HepG2 (cell line): Measurements from ENCODE around the gene TBX19. TPM values are rescaled to one million over a fixed set of nuclear protein-coding genes. Genes with fewer than 3 reads are reported as not detected.

Experiments
- ATAC-seq: fragments of 200-7000 bp; cut with Tn5 transposase; 3 replicates; pipeline ENCODE4 v1.9.1; 2020; ENCODE audit warnings: mild to moderate bottlenecking, moderate library complexity
- BruUV-seq: library from RNA; stranded (reverse); fragments of 400-500 nt; replicated peaks from 2 replicates; lab custom pipeline; 2021; lab: Mats Ljungman, UMichigan
- CTCF ChIA-PET: fragments of 300-600 bp; formaldehyde crosslinking; extraction: SDS; loops from one replicate; lab custom pipeline; 2021; ENCODE audit warnings: low total read pairs, inconsistent platforms, low intra/inter-chr PET ratio; lab: Yijun Ruan, JAX
- POLR2A ChIA-PET: fragments of 350-600 bp; sonication (Branson Sonifier 250); formaldehyde crosslinking; loops from one replicate; lab custom pipeline; 2020; ENCODE audit warnings: antibody characterized with exemption, inconsistent platforms; lab: Yijun Ruan, JAX
- DNase-seq: peaks from one replicate; pipeline ENCODE4 v3.0.0-alpha.2; 2015; ENCODE audit warnings: low spot score
- FAIRE-seq: peaks from 3 replicates; lab custom pipeline; 2011; peaks lifted over from hg19 to GRCh38; lab: Jason Lieb, UNC
- H2AFZ ChIP-seq: one replicate; pipeline ENCODE4 v1.6.1; 2011; ENCODE audit warnings: low read length, inconsistent platforms
- H3K27ac ChIP-seq: fragments of 300-600 bp; 3 replicates; pipeline ENCODE4 v1.8.0; 2011; ENCODE audit warnings: mixed run types, mild to moderate bottlenecking, mixed read lengths, low read length, inconsistent platforms; ENCODE audit not compliant: insufficient read depth; ENCODE audit errors: extremely low read length
- H3K27me3 ChIP-seq, 2 experiments: fragments of 200-600 bp in 1 of 2; 2 replicates in 1 of 2; 3 replicates in 1 of 2; pipeline versions ENCODE4 v1.6.0 to v1.8.0; 2011; ENCODE audit warnings: low read length in 2 of 2, mild to moderate bottlenecking in 2 of 2, moderate library complexity in 2 of 2, inconsistent platforms in 1 of 2; ENCODE audit not compliant: insufficient read depth in 2 of 2, control insufficient read depth in 1 of 2
- H3K36me3 ChIP-seq, 2 experiments: fragments of 200-600 bp in 1 of 2; replicated peaks in 1 of 2; 2 replicates in 1 of 2; 3 replicates in 1 of 2; pipeline versions ENCODE4 v1.5.1 to v1.8.0; 2011; ENCODE audit warnings: low read length in 2 of 2, inconsistent platforms in 1 of 2; ENCODE audit not compliant: insufficient read depth in 2 of 2, control insufficient read depth in 1 of 2
- H3K4me1 ChIP-seq: 2 replicates; pipeline ENCODE4 v1.5.1; 2012; ENCODE audit warnings: low read length, inconsistent platforms; ENCODE audit not compliant: insufficient read depth
- H3K4me2 ChIP-seq: 2 replicates; pipeline ENCODE4 v1.6.0; 2011; ENCODE audit warnings: low read depth, low read length, inconsistent platforms
- H3K4me3 ChIP-seq, 3 experiments: fragments of 200-600 bp in 1 of 3; sonication (generic), shearing (Covaris generic) in 1 of 3; replicated peaks in 1 of 3; 2 replicates each; pipeline ENCODE4 v1.5.1; 2011 to 2016; ENCODE audit warnings: low read length in 3 of 3, inconsistent platforms in 2 of 3, low read depth in 2 of 3, mild to moderate bottlenecking in 2 of 3, control low read depth in 1 of 3, mixed read lengths in 1 of 3; ENCODE audit not compliant: insufficient read depth in 1 of 3
- H3K79me2 ChIP-seq: one replicate; pipeline ENCODE4 v1.6.1; 2011; ENCODE audit warnings: low read length, inconsistent platforms; ENCODE audit not compliant: insufficient read depth
- H3K9ac ChIP-seq: 2 replicates; pipeline ENCODE4 v1.6.0; 2011; ENCODE audit warnings: mild to moderate bottlenecking, low read depth, low read length, inconsistent platforms; ENCODE audit not compliant: insufficient read depth
- H3K9me3 ChIP-seq: 2 replicates; pipeline ENCODE4 v1.5.1; 2012; ENCODE audit warnings: mild to moderate bottlenecking, low read length
- H4K20me1 ChIP-seq: 2 replicates; pipeline ENCODE4 v1.6.0; 2011; ENCODE audit warnings: inconsistent platforms, mild to moderate bottlenecking, low read length, moderate library complexity; ENCODE audit not compliant: insufficient read depth
- DMAP1 ChIP-seq: IDR thresholded peaks from 2 replicates; pipeline ENCODE4 v1.6.1; 2016
- FIP1L1 ChIP-seq: fragments of 200-400 bp; formaldehyde crosslinking; IDR thresholded peaks from 2 replicates; pipeline ENCODE4 v1.6.1; 2018; ENCODE audit warnings: low read depth, mild to moderate bottlenecking, low read length, moderate library complexity, borderline replicate concordance; ENCODE audit not compliant: insufficient read depth
- HDAC2 ChIP-seq: sonication (generic); formaldehyde crosslinking; IDR thresholded peaks from 2 replicates; pipeline ENCODE4 v1.4.0; 2020; ENCODE audit warnings: missing genetic modification reagents
- HNRNPUL1 ChIP-seq: fragments of 200-400 bp; formaldehyde crosslinking; IDR thresholded peaks from 2 replicates; pipeline ENCODE4 v1.6.1; 2017; ENCODE audit warnings: low read depth, mild to moderate bottlenecking, low read length, moderate library complexity
- JUNB ChIP-seq: sonication (generic); formaldehyde crosslinking; IDR thresholded peaks from 2 replicates; pipeline ENCODE4 v1.8.0; 2022; ENCODE audit warnings: missing genetic modification reagents, mild to moderate bottlenecking, borderline replicate concordance
- KLF13 ChIP-seq: sonication (generic); formaldehyde crosslinking; IDR thresholded peaks from 2 replicates; pipeline ENCODE4 v1.4.0; 2020; ENCODE audit warnings: mild to moderate bottlenecking, missing genetic modification reagents
- MTF1 ChIP-seq: sonication (generic); formaldehyde crosslinking; IDR thresholded peaks from 2 replicates; pipeline ENCODE4 v1.5.0; 2020; ENCODE audit warnings: missing genetic modification reagents
- NFKBIZ ChIP-seq: IDR thresholded peaks from 2 replicates; pipeline ENCODE4 v1.6.1; 2018; ENCODE audit warnings: missing genetic modification reagents, missing compliant biosample characterization
- PHF5A ChIP-seq: IDR thresholded peaks from one replicate; pipeline ENCODE4 v1.6.1; 2018; ENCODE audit warnings: low read depth, missing genetic modification reagents; ENCODE audit not compliant: unreplicated experiment
- SOX6 ChIP-seq, 2 experiments: fragments of 450-650 bp in 1 of 2; sonication (generic) in 1 of 2; formaldehyde crosslinking in 1 of 2; IDR thresholded peaks; 2 replicates each; pipeline versions ENCODE4 v1.4.0 to v1.6.1; 2017 to 2020; ENCODE audit warnings: antibody characterized with exemption in 1 of 2, mild to moderate bottlenecking in 1 of 2, missing genetic modification reagents in 1 of 2
- SSRP1 ChIP-seq: IDR thresholded peaks from 2 replicates; pipeline ENCODE4 v1.6.1; 2016; ENCODE audit warnings: control low read depth
- ZFP1 ChIP-seq: IDR thresholded peaks from 2 replicates; pipeline ENCODE4 v1.6.1; 2016
- ZNF564 ChIP-seq: sonication (generic); formaldehyde crosslinking; IDR thresholded peaks from 2 replicates; pipeline ENCODE4 v1.8.1; 2023; ENCODE audit warnings: mild to moderate bottlenecking, missing genetic modification reagents
- WGBS: methylation state at CpG from one replicate; pipeline ENCODE4 v1.1.6; 2017; ENCODE audit warnings: low lambda C conversion rate; 5-methylcytosine and 5-hydroxymethylcytosine counted together
- in situ Hi-C: cut with HindIII; loops from 2 replicates; pipeline ENCODE4 v1.10.0; 2017; ENCODE audit warnings: low pct_unique_long_range_greater_than_20kb; ENCODE audit not compliant: extremely low pct_ligation_motif_present
- intact Hi-C: fragments of 100-400 bp; cut with micrococcal nuclease; formaldehyde crosslinking; loops from one replicate; pipeline ENCODE4 v1.10.0; 2022; ENCODE audit not compliant: unreplicated experiment
- polyA plus RNA-seq, 8 experiments: library from polyadenylated mRNA; depleted of rRNA in 3 of 8; stranded (reverse) in 7 of 8; unstranded in 1 of 8; fragments of >200 nt; fragmentation: Illumina TruSeq in 4 of 8; extraction: Trizol in 4 of 8; gene quantifications; 2 replicates each; pipeline versions ENCODE4 v1.2.1 to v1.2.3, GENCODE V29; 2011 to 2016; ENCODE audit warnings: low read depth in 4 of 8, missing spikeins in 1 of 8, mixed read lengths in 1 of 8; ENCODE audit not compliant: insufficient read depth in 1 of 8
- total RNA-seq, 5 experiments: library from RNA; depleted of rRNA; stranded (reverse); fragments of >200 nt; fragmentation: Illumina TruSeq; extraction: Trizol; gene quantifications; 2 replicates each; pipeline ENCODE4 v1.2.3, GENCODE V29; 2016; ENCODE audit warnings: low read depth in 1 of 5
- TF ChIP-seq, protein P1 (sequence below): sonication (generic); formaldehyde crosslinking; IDR thresholded peaks from 2 replicates; pipeline ENCODE4 v1.4.0; 2020; ENCODE audit warnings: missing genetic modification reagents, borderline replicate concordance
- TF ChIP-seq, protein P2 (sequence below): IDR thresholded peaks from 2 replicates; pipeline ENCODE4 v1.6.1; 2012; ENCODE audit warnings: inconsistent platforms

Gene TBX19
- total and polyA plus RNA-seq, 2 of the 13 experiments (the other 11 are each of a cell fraction or from before 2014, with no cell fraction given): 0.31 to 1.4 TPM

DNA sequence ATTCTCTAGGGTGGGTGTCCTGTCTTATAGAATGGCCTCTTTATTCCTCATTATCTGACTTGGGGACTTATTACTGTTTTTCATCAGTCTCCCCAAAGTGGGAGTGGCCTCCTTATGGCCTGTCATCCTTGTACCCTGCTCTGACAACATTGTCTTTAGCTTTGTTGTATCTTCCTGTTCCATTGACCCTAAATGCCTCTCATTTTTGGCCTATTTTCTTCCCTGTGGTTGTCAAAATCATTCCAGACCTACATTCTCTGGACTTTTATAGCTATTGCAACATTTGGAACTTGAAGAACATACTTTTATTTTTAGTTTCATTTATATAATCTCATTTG, 45.2 kb upstream of the TBX19 start:
- POLR2A ChIA-PET: interaction anchor here (2.1 kb wide), 1 partner anchor 10 kb away, joined by 12 read pairs; the partner anchor contains the start of gene SFT2D2
- H3K9me3 ChIP-seq: no peaks in the 10 kb centered on the region
- peak overlapping the region; percentile 25 for H3K27ac ChIP-seq
- no TSS peak for BruUV-seq
- no peaks in the 10 kb centered on the region for H4K20me1 ChIP-seq
- peaks cover 27% of the 10 kb centered on the region for H3K4me1 ChIP-seq
- intact Hi-C loops: loop anchor here (5.0 to 10.0 kb wide), 2 partner anchors 58 to 89 kb away; partner anchors contain the start of gene TIPRL
- ATAC-seq (peak; percentile 18; the same call in 1 of the 3 replicates), DNase-seq (no peak), FAIRE-seq (no peak)
- H3K36me3 ChIP-seq: peaks cover 8 to 55% of the 10 kb centered on the region in 2 experiments
- no peak overlapping the region for H2AFZ ChIP-seq
- in situ Hi-C loops: no loop called here
- CTCF ChIA-PET: interaction anchor here (0.7 kb wide), 1 partner anchor 56 kb away, joined by 4 read pairs; no protein-coding TSS in a partner anchor
- TF ChIP-seq DMAP1 (CRISPR knock-in tag): 0 out of 2 replicates have a peak, but pooled peaks have one; percentile 31
- no peak for TF ChIP-seq PHF5A (CRISPR knock-in tag)
- TF ChIP-seq HDAC2 (CRISPR knock-in tag): 0 out of 2 replicates have a peak, but pooled peaks have one; percentile 6
- H3K27me3 ChIP-seq: no peaks in the 10 kb centered on the region
- H3K9ac ChIP-seq: no peak overlapping the region
- H3K79me2 ChIP-seq: peaks cover 3% of the 10 kb centered on the region
- no peak overlapping the region for H3K4me3 ChIP-seq
- H3K4me2 ChIP-seq: peak overlapping the region; percentile 10; the same call in 1 of the 2 replicates

DNA sequence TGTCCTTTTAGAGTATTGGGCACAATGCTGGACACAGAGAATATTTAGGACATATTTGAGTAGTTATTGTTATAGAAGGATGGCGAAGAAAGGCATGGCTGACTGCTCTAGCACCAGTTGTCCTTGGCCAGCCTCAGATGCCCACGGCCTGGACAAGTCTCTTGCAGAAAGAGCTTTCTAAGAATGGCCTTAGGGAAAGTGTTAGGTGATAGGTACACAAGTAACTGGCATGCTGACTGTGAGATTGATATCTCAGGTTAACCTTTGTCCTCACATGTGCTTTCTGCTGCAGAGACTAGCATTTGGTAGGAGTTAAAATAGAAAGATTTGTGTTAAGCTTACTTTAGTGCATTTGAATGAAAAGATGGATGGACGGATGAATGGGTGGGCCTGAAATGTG, 44.7 kb upstream of the TBX19 start:
- H3K4me1 ChIP-seq: peaks cover 23% of the 10 kb centered on the region
- H4K20me1 ChIP-seq: no peaks in the 10 kb centered on the region
- H3K79me2 ChIP-seq: peaks cover 3% of the 10 kb centered on the region
- peak overlapping the region; percentile 25 for H3K27ac ChIP-seq
- H3K9ac ChIP-seq: no peak overlapping the region
- DNase-seq: peak; percentile 35
- ATAC-seq: peak; percentile 53
- H3K9me3 ChIP-seq: no peaks in the 10 kb centered on the region
- H3K4me2 ChIP-seq: peak overlapping the region; percentile 22
- H3K36me3 ChIP-seq: peaks cover 8 to 56% of the 10 kb centered on the region in 2 experiments
- in situ Hi-C loops (no loop called here), intact Hi-C loops (loop anchor here (5.0 to 10.0 kb wide), 2 partner anchors 59 to 89 kb away; partner anchors contain the start of gene TIPRL)
- no peak overlapping the region for H2AFZ ChIP-seq
- no peak overlapping the region for H3K4me3 ChIP-seq
- ChIA-PET CTCF (interaction anchor here (0.7 kb wide), 1 partner anchor 57 kb away, joined by 4 read pairs; no protein-coding TSS in a partner anchor), POLR2A (interaction anchor here (2.1 kb wide), 1 partner anchor 10 kb away, joined by 12 read pairs; the partner anchor contains the start of gene SFT2D2)
- no TSS peak for BruUV-seq
- WGBS: 66% methylated on average over 3 of the region's 3 CpGs
- H3K27me3 ChIP-seq: no peaks in the 10 kb centered on the region
- FAIRE-seq: peak; percentile 64
- TF ChIP-seq ZFP1 (CRISPR knock-in tag) (no peak), SSRP1 (CRISPR knock-in tag) (no peak), NFKBIZ (CRISPR knock-in tag) (no peak), HNRNPUL1 (no peak), ZNF564 (CRISPR knock-in tag) (no peak), MTF1 (no peak), FIP1L1 (no peak), JUNB (CRISPR knock-in tag) (no peak), KLF13 (no peak), SOX6 (IDR thresholded peaks at IDR 0.05) (no peak), SOX6 (CRISPR knock-in tag; IDR thresholded peaks at IDR 0.05) (0 out of 2 replicates have a peak, but pooled peaks have one; percentile 13)
- TF ChIP-seq, protein P1, sequence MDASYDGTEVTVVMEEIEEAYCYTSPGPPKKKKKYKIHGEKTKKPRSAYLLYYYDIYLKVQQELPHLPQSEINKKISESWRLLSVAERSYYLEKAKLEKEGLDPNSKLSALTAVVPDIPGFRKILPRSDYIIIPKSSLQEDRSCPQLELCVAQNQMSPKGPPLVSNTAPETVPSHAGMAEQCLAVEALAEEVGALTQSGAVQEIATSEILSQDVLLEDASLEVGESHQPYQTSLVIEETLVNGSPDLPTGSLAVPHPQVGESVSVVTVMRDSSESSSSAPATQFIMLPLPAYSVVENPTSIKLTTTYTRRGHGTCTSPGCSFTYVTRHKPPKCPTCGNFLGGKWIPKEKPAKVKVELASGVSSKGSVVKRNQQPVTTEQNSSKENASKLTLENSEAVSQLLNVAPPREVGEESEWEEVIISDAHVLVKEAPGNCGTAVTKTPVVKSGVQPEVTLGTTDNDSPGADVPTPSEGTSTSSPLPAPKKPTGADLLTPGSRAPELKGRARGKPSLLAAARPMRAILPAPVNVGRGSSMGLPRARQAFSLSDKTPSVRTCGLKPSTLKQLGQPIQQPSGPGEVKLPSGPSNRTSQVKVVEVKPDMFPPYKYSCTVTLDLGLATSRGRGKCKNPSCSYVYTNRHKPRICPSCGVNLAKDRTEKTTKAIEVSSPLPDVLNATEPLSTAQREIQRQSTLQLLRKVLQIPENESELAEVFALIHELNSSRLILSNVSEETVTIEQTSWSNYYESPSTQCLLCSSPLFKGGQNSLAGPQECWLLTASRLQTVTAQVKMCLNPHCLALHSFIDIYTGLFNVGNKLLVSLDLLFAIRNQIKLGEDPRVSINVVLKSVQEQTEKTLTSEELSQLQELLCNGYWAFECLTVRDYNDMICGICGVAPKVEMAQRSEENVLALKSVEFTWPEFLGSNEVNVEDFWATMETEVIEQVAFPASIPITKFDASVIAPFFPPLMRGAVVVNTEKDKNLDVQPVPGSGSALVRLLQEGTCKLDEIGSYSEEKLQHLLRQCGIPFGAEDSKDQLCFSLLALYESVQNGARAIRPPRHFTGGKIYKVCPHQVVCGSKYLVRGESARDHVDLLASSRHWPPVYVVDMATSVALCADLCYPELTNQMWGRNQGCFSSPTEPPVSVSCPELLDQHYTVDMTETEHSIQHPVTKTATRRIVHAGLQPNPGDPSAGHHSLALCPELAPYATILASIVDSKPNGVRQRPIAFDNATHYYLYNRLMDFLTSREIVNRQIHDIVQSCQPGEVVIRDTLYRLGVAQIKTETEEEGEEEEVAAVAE (CRISPR knock-in tag): no peak
- TF ChIP-seq, protein P2, sequence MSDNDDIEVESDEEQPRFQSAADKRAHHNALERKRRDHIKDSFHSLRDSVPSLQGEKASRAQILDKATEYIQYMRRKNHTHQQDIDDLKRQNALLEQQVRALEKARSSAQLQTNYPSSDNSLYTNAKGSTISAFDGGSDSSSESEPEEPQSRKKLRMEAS: peak; percentile 44; the same call in 1 of the 2 replicates
